Measurements from ENCODE around the gene RPRML.
"Not testable (repeated sequence)": the region's sequence is repeated elsewhere in the genome, so short reads cannot be mapped to it uniquely, and the experiment has no call there.

The RPRML gene

GRCh38 chr17:46975287-46975686 lies 3.8 kb downstream of the RPRML start:
- no peak for DNase-seq

GRCh38 chr17:46974086-46974485 lies 5.0 kb downstream of the RPRML start:
- DNase-seq: peak in 1 of 2 experiments; percentile 72

GRCh38 chr17:46972346-46972745 lies 6.7 kb downstream of the RPRML start:
- peak in 1 of 2 experiments; percentile 40 for DNase-seq

- no peak for DNase-seq
Measured at GRCh38 chr17:46971647-46972300, 7.3 kb downstream of the RPRML start.

DNA sequence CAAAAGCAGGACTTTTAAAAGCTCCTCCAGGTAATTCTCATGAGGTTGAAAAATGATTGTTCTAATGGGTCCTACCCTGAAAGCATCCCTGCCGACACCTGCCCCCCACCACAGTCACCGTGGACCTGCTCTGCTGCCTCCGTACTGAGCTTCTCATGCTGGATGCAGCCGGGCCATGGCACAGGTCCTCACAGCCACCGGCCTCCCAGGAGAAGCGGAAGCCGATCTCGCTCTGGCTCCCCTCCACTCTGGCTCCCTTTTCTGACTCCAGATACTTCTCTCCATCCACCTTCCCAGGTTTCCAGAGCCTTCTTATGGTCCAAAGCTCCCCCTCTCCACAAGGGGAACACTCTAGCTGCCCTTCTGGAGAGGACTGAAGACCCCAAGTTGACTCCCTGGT lies 10.2 kb downstream of the RPRML start:
- no peak for DNase-seq

DNA sequence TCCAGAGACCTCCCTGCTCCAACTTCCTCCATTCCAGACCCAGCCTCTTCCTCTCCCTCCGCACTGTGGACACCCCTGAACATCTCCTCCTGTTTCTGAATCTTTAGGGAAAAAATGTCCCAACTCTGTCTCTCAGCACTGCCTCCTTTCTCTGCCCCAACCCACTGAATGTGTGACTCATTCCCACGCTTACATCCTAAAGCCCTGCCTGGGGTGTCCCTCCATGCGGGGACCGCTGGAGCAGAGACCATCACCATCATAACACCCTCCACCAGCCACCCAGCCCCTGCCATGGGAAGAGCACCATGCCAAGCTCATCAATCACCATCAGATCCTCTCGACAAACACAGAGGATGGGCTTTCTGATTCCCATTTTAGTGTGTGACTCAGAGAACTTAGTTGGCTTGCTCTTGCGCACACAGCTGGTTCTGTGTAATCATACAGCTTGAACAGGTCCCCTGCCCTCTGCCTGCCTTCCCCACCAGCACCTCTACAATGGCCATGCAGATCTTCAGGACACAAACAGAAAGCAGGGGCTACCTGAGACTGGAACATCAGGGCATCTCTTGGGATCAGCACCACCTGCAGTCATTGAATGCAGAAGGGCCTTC lies 10.7 kb downstream of the RPRML start:
- DNase-seq: no peak

DNA sequence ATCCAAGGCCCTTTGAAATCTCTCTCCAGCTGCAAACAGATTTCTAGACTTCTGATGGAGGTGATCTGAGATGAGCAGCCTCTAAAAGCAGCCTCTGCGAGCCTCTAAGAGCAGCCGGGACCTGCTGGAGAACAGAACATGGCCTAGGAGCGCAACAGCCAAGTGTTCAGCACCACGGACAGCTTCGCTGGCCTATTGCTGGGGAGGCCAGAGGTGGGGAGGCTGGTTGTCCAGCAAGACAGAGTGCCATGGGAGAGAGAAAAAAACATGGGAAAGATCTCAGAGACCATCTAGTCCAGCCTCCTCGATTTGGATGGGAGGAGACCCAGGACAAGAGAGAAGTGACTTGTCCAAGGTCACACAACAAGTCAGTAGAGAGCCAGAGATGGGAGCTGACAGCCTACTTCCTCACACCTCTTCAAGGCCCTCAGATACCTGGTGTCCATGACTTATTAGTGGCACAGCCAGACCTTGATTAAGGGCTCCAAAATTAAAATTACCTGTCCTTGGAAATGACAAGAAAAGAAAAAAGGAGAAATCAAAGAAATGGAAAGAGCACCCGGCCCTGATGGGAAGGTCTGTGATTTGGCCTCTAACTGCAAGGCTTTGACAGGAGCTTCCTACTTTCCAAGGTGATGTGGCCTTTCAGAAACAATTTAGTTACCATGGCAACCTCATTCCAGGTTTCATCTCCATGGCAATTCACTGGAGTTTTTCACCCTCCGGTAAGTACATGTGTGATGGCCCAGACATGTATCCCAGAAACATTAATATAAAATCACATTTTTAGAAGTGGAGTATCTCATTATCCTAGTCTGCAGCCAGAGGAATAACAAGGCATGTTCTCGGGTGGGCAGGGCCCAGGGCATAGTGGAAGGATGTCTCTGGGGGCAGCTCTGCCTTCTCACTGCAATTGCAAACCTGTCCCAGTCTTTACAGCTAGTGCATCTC lies 14.5 kb downstream of the RPRML start:
- no peak for DNase-seq

DNA sequence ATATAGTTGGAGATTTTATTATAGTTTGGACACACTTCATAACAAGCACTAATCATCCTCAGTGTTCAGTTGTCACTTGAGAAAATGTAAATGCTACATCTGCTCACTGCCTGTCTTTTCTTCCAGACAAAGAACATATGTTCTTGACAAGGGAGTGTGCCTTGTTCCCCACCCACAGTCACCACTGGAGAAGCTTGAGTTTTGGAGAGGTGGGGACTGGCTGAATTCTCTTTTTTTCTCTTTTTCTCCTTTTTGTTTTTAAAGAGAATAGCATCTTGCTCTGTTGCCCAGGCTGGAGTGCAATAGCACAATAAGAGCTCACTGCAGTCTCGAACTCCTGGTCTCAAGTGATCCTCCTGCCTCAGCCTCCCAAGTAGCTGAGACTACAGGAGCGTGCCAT lies 15.5 kb downstream of the RPRML start:
- DNase-seq: no peak

GRCh38 chr17:46962374-46962790 lies 16.7 kb downstream of the RPRML start:
- no peak for DNase-seq

DNA sequence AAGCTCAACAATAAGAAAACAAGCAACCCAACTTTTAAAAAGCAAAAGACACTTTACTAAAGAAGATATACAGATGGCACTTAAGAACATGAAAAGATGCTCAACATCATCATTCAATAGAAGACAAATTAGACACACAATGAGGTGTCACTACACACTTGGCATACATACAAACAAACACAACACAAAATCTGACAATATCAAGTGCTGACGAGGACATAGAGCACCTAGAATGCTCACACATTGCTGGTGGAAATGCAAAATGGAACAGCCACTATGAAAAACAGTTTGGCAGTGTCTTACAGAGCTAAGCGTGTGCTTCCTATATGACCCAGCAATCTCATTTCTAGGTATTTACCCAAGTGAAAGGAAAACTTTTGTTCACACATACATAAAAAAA lies 18.9 kb downstream of the RPRML start:
- DNase-seq: no peak

DNA sequence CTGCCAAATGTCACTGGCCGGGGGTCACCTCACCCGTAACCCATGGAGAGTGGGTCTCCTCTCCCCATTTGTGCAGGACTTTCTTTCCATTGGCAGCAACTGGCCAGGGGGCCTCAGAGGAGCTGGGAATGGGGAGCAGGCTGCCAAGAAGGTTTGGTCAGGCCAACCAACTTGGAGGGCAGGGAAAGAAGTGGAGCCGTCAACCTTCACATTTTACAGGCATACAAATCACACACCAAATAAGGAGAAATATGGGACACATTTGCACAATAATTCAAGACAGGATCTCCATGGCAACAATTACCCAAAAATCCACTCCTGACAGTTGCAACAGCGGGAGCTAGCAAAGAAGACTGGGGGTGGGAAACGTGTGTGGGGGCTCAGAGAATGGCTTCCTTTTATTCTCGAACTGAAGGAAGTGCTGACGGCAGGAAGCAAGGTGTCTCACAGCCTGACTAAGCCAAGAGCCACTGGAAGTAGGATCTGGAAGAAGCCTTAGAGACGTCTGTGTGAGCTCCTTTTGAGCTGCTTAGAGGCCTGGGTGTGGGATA lies 20.9 kb downstream of the RPRML start:
- no peak for DNase-seq

GRCh38 chr17:46953191-46953590 lies 25.9 kb downstream of the RPRML start:
- DNase-seq: not testable (repeated sequence)

DNA sequence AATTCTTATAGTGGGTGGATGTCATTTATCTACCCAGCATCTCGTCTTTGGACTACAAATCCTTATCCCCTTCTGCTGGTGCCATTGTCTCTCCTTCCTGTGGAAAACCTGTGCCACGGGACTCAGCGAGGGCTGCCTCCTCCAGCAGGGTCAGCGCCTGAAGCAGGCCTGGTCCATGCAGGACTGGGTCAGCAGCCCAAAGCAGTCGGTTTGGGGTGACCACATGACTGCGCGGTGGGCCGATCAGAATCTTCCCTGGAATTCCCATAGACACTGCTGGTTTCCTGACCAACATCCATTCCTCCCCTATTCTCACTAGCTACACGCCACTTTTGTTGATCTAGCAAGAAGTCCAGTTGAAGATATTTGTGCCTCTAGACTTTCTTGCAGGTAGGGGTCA lies 26.9 kb downstream of the RPRML start:
- DNase-seq: no peak

GRCh38 chr17:46951706-46952105 lies 27.3 kb downstream of the RPRML start:
- no peak for DNase-seq

GRCh38 chr17:46950997-46951621 lies 27.9 kb downstream of the RPRML start:
- no peak for DNase-seq

- no peak for DNase-seq
Measured at GRCh38 chr17:46950342-46950996, 28.6 kb downstream of the RPRML start.

DNA sequence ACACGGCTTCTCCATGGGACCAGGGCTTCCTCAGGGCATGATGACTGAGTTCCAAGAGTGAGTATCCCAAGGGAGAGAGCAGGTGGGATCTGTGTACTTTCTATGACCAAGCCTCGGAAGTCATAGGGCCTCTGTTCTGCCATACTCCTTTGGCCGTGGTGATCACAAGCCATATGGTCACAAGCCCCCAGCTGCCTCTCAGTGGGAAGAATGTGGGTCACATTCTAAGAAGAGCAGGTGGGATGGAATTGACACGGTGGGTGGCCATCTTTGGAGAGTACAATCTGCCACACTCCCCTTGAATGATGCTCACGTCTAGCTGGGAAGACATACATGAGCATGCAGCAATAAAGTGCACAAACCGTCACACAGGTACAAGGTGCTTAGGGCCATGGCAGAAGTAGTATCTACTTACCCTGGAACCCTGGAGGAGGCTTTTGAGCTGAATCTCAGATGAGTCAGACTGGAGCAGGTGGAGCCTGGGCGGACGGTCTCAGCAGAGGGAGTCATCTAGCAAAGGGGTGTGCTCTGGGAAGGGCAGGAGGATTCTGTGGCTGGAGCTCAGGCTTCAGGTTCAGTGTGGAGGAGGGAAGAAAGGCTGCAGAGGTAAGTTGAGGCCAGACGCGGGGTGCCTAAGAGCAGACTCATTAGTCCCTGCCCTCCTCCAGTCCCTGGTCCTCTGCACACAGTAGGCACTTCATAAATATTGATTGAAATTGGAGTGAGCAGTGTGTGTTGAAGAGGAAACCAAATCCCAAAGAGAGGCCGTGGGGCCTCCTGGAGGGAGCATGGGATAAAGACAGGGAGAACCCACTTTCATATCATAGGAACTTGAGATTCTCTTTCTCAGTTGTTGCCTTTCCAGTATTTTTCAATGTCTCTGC lies 29.5 kb downstream of the RPRML start:
- DNase-seq: peak in 1 of 2 experiments; percentile 46

- no peak for DNase-seq
Measured at GRCh38 chr17:46948544-46948943, 30.5 kb downstream of the RPRML start.

DNA sequence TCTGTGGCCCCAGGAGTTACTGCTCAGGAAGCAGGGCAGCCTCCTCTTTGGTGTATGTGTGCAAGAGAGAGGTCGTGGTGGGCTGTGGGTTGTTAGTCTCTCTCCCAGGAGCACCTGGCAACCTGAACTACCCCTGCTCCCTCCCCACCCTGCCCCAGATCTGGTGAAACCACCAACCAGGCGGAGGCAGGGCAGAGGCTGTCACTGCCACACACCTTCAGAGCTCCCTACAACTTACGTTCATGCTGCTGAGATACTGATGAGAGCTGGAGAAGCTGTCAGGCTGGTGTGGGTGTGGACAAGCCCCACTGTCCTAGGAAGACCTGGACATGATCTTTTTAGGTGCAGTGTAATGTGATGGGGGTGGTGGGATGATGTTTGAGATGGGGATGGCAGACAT lies 31.8 kb downstream of the RPRML start:
- no peak for DNase-seq

DNA sequence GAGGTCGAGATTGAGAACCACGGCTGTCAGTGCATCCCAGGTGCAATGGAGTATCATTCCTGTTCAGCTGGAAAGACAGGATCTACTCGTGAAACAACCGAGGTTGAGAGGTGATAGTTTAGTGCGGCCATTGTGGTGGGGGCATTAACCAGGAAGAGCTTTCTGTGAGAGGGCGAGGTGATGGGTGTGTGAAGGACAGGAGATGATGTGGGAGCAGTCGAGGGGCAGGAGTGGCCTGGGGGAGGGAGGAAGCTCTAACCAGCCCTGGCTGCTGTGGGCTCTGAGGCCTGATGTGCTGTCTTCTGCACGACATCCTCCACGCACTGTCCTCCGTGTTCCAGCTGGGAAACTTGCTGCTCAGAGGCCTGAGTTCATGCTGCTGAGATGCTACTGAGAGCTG lies 34.1 kb downstream of the RPRML start:
- no peak for DNase-seq
